ENCODE data around the gene CYP2A6. TPM values are rescaled to one million over a fixed set of nuclear protein-coding genes. Genes with fewer than 3 reads are reported as not detected.
"Not testable (repeated sequence)": the region's sequence is repeated elsewhere in the genome, so short reads cannot be mapped to it uniquely, and the experiment has no call there.

The CYP2A6 gene
- total RNA-seq, 4 donors from 2014 or later = not detected

GRCh38 chr19:40842012-40842411 lies 8.2 kb downstream of the CYP2A6 start:
- 86% methylated on average over 1 of the region's 3 CpGs; no CpG with 5 or more reads in 1 of the 2 donors for WGBS, 2 donors (ENCODE audit: low coverage in 1 of 2)
- not testable (repeated sequence) for H3K27ac ChIP-seq, H3K4me3 ChIP-seq, H3K36me3 ChIP-seq, ATAC-seq, H3K9me3 ChIP-seq, H3K4me1 ChIP-seq
- H3K27me3 ChIP-seq = peaks cover 26% of the 10 kb centered on the region

DNA sequence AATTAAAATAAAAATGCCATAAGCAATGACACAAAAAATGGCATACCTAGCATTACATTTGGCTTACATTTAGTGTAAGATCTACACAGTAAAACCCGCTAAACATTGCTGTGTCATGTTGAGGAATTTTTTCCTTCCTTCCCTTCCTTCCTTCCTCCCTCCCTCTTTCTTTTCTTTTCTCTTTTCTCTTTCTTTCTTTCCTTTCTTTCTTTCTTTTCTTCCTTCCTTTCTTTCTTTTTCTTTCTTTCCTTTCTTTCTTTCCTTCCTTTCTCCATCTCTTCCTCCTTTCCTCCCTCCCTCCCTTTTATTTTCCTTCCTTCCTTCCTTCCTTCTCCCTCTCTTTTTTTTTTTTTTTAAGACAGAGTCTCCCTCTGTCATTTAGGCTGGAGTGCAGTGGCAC lies 11.8 kb downstream of the CYP2A6 start:
- not testable (repeated sequence) for H3K36me3 ChIP-seq, H3K4me1 ChIP-seq, H3K27ac ChIP-seq, H3K4me3 ChIP-seq, H3K9me3 ChIP-seq, H3K27me3 ChIP-seq, ATAC-seq
- 59 to 80% methylated on average over 1 of the region's 1 CpG for WGBS, 2 donors (ENCODE audit: low coverage in 1 of 2)

DNA sequence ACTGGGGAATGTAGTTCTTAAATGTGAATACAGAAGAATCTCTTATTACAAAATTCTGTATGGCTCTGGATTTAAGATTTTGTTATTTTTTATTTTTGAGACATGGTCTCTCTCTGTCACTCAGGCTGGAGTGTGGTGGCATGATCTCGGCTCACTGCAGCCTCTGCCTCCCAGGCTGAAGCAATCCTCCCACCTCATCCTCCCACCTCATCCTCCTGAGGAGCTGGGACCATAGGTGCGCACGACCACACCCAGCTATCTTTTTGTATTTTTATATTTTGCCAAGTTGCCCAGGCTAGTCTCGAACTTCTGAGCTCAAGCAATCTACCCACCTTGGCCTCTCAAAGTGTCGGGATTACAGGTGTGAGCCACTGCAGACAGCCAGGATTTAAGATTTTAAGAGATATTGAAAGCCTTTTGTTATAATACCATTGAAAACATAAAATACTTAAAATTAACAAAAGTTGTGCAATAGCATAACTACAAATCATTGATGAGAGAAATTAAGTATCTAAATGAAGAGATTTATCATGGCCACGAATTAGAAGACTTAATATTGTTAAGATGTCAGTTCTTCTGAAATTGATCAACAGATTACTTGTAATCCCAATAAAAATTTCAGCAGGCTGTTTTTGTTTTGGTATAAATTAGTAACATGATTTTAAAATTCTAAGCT lies 13.4 kb downstream of the CYP2A6 start:
- WGBS, 2 donors (ENCODE audit: low coverage in 1 of 2) = 90 to 93% methylated on average over 6 of the region's 6 CpGs
- Histone ChIP-seq H3K27ac (no peak overlapping the region), H3K27me3 (no peaks in the 10 kb centered on the region), H3K9me3 (no peaks in the 10 kb centered on the region), H3K4me3 (no peak overlapping the region), H3K36me3 (no peaks in the 10 kb centered on the region), H3K4me1 (no peaks in the 10 kb centered on the region)
- ATAC-seq = no peak
- TF ChIP-seq POLR2A (IDR thresholded peaks at IDR 0.05) (no peak), CTCF (IDR thresholded peaks at IDR 0.05) (no peak), EP300 (IDR thresholded peaks at IDR 0.05) (no peak), POLR2AphosphoS5 (IDR thresholded peaks at IDR 0.05) (no peak)

DNA sequence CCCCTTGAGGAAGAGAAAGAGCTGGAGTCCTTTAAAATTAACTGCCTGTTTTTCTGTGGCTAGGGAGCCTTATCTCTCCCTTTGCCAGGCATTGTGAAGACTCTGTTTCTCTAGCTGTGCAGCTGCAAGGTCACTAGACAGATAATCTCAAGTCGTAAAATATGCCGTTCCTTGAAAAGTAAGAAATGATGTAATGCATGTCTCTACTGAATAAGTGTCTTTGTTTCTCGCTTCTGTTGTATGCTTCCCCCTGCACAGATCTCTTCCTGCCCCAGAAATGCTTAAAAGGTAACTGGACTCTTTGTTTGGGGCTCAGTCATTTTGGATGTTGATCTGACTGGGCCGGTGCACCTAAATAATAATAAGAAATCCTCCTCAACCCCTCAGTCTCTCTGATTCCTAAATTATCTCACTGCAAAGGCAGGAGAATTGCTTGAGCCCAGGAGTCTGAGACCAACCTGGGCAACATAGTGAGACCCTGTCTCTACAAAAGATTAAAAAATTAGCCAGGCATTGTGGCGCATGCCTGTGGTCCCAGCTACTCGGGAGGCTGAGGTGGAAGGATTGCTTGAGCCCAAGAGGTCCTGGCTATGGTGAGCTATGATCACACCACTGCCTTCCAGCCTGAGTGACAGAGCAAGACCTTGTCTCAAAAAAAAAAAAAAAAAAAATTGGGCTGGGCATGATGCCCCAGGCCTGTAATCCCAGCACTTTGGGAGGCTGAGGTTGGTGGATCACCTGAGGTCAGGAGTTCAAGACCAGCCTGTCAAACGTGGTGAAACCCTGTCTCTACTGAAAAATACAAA lies 16.3 kb downstream of the CYP2A6 start:
- ATAC-seq, H3K27me3 ChIP-seq, H3K36me3 ChIP-seq, H3K4me1 ChIP-seq, H3K27ac ChIP-seq, H3K9me3 ChIP-seq, H3K4me3 ChIP-seq: not testable (repeated sequence)
- WGBS, 2 donors (ENCODE audit: low coverage in 1 of 2) = 40 to 60% methylated on average over 1 to 3 of the region's 7 CpGs

DNA sequence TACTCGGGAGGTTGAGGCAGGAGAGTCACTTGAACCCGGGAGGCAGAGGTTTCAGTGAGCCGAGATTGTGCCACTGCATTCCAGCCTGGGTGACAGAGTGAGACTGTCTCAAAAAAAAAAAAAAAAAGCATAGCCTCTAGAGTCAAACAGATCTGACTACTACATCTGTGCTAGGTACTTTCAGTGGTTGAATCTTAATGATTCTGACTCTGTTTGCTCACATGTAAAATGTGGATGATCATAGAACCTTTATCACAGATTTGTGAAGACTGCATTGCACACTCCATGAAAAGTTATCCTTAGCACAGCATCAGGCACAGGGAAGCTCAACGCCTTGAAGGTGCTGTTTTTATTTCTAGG lies 17.8 kb downstream of the CYP2A6 start:
- not testable (repeated sequence) for H3K4me3 ChIP-seq, H3K27me3 ChIP-seq
- WGBS, 2 donors (ENCODE audit: low coverage in 1 of 2) = 57 to 66% methylated on average over 3 of the region's 4 CpGs

GRCh38 chr19:40831502-40832430 lies 18.5 kb downstream of the CYP2A6 start:
- no peak for ATAC-seq
- no peaks in the 10 kb centered on the region for H3K9me3 ChIP-seq
- H3K4me3 ChIP-seq = no peak overlapping the region
- peaks cover 0 to 23% of the 10 kb centered on the region in 2 donors for H3K36me3 ChIP-seq
- no peak overlapping the region for H3K27ac ChIP-seq
- no peak for TF ChIP-seq POLR2AphosphoS5 (IDR thresholded peaks at IDR 0.05)
- TF ChIP-seq EP300 (IDR thresholded peaks at IDR 0.05) = no peak
- no peak for TF ChIP-seq POLR2A (IDR thresholded peaks at IDR 0.05)
- TF ChIP-seq CTCF (IDR thresholded peaks at IDR 0.05) = no peak
- no peaks in the 10 kb centered on the region for H3K4me1 ChIP-seq
- 59 to 80% methylated on average over 6 to 7 of the region's 7 CpGs for WGBS, 2 donors (ENCODE audit: low coverage in 1 of 2)
- no peaks in the 10 kb centered on the region for H3K27me3 ChIP-seq

More for the DNA sequence above, 17.8 kb downstream of the CYP2A6 start:
- not testable (repeated sequence) for H3K9me3 ChIP-seq, H3K27ac ChIP-seq, ATAC-seq, H3K4me1 ChIP-seq
- H3K36me3 ChIP-seq = peaks cover 0 to 16% of the 10 kb centered on the region in 2 donors

- WGBS, 2 donors (ENCODE audit: low coverage in 1 of 2) = 80 to 83% methylated on average over 1 to 2 of the region's 16 CpGs
- H3K9me3 ChIP-seq, H3K4me1 ChIP-seq, ATAC-seq, H3K4me3 ChIP-seq, H3K27ac ChIP-seq, H3K27me3 ChIP-seq: not testable (repeated sequence)
- H3K36me3 ChIP-seq = peaks cover 0 to 26% of the 10 kb centered on the region in 2 donors
These were observed 19.5 kb downstream of the CYP2A6 start for GRCh38 chr19:40830741-40831140.

Measured in gastroesophageal sphincter (tissue), 4 donors.